ENCODE measurements around the gene POP7.

DNA sequence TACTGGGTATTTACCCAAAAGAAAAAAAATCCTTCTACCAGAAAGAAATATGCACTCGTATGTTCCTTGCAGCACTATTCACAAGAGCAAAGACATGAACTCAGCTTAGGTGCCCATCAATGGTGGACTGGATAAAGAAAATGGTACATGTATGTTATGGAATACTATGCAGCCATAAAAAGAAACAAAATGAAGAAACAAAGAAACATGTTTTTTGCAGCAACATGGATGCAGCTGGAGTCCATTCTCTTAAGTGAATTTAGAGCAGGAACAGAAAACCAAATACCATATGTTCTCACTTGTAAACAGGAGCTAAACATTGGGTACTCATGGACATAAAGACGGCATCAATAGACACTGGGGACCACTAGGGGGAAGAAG, 37.9 kb upstream of the POP7 start:
- TF ChIP-seq, protein P1, sequence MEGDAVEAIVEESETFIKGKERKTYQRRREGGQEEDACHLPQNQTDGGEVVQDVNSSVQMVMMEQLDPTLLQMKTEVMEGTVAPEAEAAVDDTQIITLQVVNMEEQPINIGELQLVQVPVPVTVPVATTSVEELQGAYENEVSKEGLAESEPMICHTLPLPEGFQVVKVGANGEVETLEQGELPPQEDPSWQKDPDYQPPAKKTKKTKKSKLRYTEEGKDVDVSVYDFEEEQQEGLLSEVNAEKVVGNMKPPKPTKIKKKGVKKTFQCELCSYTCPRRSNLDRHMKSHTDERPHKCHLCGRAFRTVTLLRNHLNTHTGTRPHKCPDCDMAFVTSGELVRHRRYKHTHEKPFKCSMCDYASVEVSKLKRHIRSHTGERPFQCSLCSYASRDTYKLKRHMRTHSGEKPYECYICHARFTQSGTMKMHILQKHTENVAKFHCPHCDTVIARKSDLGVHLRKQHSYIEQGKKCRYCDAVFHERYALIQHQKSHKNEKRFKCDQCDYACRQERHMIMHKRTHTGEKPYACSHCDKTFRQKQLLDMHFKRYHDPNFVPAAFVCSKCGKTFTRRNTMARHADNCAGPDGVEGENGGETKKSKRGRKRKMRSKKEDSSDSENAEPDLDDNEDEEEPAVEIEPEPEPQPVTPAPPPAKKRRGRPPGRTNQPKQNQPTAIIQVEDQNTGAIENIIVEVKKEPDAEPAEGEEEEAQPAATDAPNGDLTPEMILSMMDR (IDR thresholded peaks at IDR 0.05): no peak
- TF ChIP-seq SIN3A (IDR thresholded peaks at IDR 0.05; ENCODE audit: borderline replicate concordance, insufficient read depth, low read depth, low read length) (no peak), POLR2AphosphoS5 (IDR thresholded peaks at IDR 0.05; ENCODE audit: low read depth, low read length) (no peak), TCF7L2 (IDR thresholded peaks at IDR 0.05; ENCODE audit: low read depth, low read length) (no peak)
